Body of pancreas (tissue), 4 donors: ENCODE measurements around the gene PPP5C. TPM values are rescaled to one million over a fixed set of nuclear protein-coding genes. Genes with fewer than 3 reads are reported as not detected.
"Not testable (repeated sequence)": the region's sequence is repeated elsewhere in the genome, so short reads cannot be mapped to it uniquely, and the experiment has no call there.

Source experiments
- ATAC-seq: fragments of 150-250 bp; one replicate; pipeline ENCODE4 v1.9.1; 2016
- DNase-seq, 4 donors: peaks; one replicate each; pipeline ENCODE4 v3.0.0-alpha.2; 2019
- H3K27ac ChIP-seq, 4 donors: fragments of 200-600 bp; sonication (generic); 1 replicate in 3 of 4; 2 replicates in 1 of 4; pipeline versions ENCODE4 v1.5.1 to v1.6.1; 2016 to 2019; ENCODE audit warnings: mild to moderate bottlenecking in 1 of 4, mixed read lengths in 1 of 4, moderate library complexity in 1 of 4
- H3K27me3 ChIP-seq, 2 donors: fragments of 200-600 bp; sonication (generic); one replicate each; pipeline ENCODE4 v1.6.0; 2016; ENCODE audit warnings: mild to moderate bottlenecking in 1 of 2
- H3K36me3 ChIP-seq, 2 donors: fragments of 200-600 bp; sonication (generic); replicated peaks in 1 of 2; 2 replicates each; pipeline ENCODE4 v1.5.1; 2016; ENCODE audit warnings: low read depth in 2 of 2; ENCODE audit not compliant: insufficient read depth in 1 of 2
- H3K4me1 ChIP-seq: fragments of 200-600 bp; sonication (generic); one replicate; pipeline ENCODE4 v1.6.0; 2016
- H3K4me3 ChIP-seq, 2 donors: fragments of 200-600 bp; sonication (generic); 1 replicate in 1 of 2; 2 replicates in 1 of 2; pipeline ENCODE4 v1.5.1; 2016 to 2019
- H3K9me3 ChIP-seq, 3 donors: fragments of 200-600 bp; sonication (generic); 1 replicate in 2 of 3; 2 replicates in 1 of 3; pipeline ENCODE4 v1.5.1; 2016
- POLR2A ChIP-seq, 3 donors: fragments of 450-650 bp; IDR thresholded peaks; one replicate each; pipeline ENCODE4 v1.6.1; 2016; ENCODE audit warnings: antibody characterized with exemption in 3 of 3, mild to moderate bottlenecking in 2 of 3
- WGBS, 2 donors: methylation state at CpG; one replicate each; pipeline ENCODE4 v1.1.5; 2017; 5-methylcytosine and 5-hydroxymethylcytosine counted together
- intact Hi-C: fragments of 100-400 bp; cut with DNase I; formaldehyde crosslinking; loops from one replicate; pipeline ENCODE4 v1.15.1; 2023
- total RNA-seq, 2 donors: library from RNA; depleted of rRNA; stranded (reverse); fragments of >200 nt; gene quantifications; one replicate each; pipeline ENCODE4 v1.1.0, GENCODE V29; 2016
- TF ChIP-seq, protein P1 (sequence below), 7 experiments: fragments of 450-650 bp in 4 of 7; fragments of 200-600 bp in 3 of 7; sonication (generic) in 3 of 7; IDR thresholded peaks; one replicate each; pipeline ENCODE4 v1.5.1; 2016 to 2019; ENCODE audit warnings: antibody characterized with exemption in 7 of 7

PPP5C gene
- total RNA-seq, 2 donors from 2014 or later = 31.1 to 77.5 TPM

DNA sequence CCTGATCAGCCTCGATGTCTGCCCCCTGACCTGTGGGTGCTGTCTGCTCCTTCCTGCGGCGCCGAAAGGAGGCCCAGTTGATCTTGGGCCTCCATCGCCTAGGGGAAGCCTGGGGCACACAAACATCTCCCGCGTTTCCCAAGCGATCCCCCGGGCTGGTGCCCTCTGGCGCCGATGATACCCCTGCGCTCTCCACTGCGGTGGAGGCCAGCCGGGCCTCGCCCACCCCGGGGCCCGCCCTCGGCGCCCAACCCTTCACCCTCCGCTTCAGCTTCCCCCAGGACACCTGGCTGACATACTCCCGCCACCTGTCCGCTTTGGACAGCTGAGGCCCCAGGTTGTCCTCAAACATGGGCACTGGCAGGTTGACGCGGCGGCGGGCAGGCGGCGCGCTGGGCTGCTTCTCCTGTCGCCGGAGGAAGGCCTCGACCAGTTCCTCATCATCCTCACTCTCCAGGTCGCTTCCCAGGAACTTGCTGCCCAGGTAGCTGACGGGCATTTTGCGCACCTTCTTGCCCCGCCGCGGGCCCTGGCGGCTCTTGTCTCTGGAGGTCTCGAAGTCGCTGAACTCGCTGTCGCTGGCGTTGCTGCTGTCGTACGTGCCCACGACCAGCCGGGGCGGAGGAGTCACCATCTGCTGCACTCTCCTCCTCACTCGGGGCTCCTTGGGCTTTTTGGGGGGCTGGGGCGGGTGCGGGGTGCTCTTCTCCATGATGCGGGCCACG is 65.2 kb downstream of the PPP5C start:
- Histone ChIP-seq H3K4me3 (peak overlapping the region; percentile 31 to 83), H3K36me3 (no peaks in the 10 kb centered on the region), H3K27me3 (no peaks in the 10 kb centered on the region), H3K27ac (peak overlapping the region; percentile 39 to 85 (median 82)), H3K4me1 (peaks cover 57% of the 10 kb centered on the region), H3K9me3 (no peaks in the 10 kb centered on the region)
- 6 to 11% methylated on average over 26 to 52 of the region's 54 CpGs for WGBS, 2 donors
- DNase-seq (peak in 2 of 4 donors; percentile 32 to 50), ATAC-seq (no peak)
- TF ChIP-seq, protein P1, sequence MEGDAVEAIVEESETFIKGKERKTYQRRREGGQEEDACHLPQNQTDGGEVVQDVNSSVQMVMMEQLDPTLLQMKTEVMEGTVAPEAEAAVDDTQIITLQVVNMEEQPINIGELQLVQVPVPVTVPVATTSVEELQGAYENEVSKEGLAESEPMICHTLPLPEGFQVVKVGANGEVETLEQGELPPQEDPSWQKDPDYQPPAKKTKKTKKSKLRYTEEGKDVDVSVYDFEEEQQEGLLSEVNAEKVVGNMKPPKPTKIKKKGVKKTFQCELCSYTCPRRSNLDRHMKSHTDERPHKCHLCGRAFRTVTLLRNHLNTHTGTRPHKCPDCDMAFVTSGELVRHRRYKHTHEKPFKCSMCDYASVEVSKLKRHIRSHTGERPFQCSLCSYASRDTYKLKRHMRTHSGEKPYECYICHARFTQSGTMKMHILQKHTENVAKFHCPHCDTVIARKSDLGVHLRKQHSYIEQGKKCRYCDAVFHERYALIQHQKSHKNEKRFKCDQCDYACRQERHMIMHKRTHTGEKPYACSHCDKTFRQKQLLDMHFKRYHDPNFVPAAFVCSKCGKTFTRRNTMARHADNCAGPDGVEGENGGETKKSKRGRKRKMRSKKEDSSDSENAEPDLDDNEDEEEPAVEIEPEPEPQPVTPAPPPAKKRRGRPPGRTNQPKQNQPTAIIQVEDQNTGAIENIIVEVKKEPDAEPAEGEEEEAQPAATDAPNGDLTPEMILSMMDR (IDR thresholded peaks at IDR 0.05) = peak in 1 of 7 experiments; percentile 5
- peak in 1 of 3 donors; percentile 26 for TF ChIP-seq POLR2A (IDR thresholded peaks at IDR 0.05)
- intact Hi-C loops = no loop called here

DNA sequence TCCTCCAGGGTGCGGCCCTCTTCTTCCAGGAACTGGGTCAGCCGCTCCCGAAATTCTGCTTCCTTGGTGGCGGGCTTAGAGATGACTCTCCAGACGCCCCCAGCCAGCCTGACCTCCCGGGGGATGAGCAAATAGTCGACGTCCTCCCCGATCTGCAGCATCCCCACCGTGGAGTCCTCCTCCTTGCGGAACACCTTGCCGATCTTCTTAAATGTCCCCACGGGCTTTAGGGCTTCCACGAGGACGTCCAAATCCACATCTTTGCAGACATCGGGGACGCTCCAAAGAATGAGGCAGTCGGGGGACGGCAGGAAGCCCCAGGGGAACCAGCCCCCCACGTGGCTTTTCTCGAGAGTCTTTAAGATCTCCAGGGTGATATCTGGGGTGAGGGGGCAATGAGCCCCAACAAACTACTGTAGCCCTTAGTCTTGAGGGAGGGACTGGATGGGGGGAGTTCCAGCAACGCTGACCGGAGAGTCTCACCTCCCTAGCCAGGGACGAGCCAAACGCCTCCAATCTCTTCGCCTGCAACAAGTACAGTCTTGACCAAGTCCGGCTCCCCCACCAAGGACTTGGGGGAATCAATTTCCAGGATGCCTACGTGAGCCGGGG is 65.9 kb downstream of the PPP5C start:
- DNase-seq (no peak), ATAC-seq (no peak)
- Histone ChIP-seq H3K27ac (peak overlapping the region; percentile 72 to 85 (median 82)), H3K9me3 (no peaks in the 10 kb centered on the region), H3K4me3 (peak overlapping the region; percentile 31 to 83), H3K36me3 (no peaks in the 10 kb centered on the region), H3K27me3 (no peaks in the 10 kb centered on the region), H3K4me1 (peaks cover 56% of the 10 kb centered on the region)
- intact Hi-C loops = no loop called here
- WGBS, 2 donors = 0 to 2% methylated on average over 23 to 24 of the region's 29 CpGs
- TF ChIP-seq POLR2A (IDR thresholded peaks at IDR 0.05) = no peak
- TF ChIP-seq, protein P1 (IDR thresholded peaks at IDR 0.05) = no peak

DNA sequence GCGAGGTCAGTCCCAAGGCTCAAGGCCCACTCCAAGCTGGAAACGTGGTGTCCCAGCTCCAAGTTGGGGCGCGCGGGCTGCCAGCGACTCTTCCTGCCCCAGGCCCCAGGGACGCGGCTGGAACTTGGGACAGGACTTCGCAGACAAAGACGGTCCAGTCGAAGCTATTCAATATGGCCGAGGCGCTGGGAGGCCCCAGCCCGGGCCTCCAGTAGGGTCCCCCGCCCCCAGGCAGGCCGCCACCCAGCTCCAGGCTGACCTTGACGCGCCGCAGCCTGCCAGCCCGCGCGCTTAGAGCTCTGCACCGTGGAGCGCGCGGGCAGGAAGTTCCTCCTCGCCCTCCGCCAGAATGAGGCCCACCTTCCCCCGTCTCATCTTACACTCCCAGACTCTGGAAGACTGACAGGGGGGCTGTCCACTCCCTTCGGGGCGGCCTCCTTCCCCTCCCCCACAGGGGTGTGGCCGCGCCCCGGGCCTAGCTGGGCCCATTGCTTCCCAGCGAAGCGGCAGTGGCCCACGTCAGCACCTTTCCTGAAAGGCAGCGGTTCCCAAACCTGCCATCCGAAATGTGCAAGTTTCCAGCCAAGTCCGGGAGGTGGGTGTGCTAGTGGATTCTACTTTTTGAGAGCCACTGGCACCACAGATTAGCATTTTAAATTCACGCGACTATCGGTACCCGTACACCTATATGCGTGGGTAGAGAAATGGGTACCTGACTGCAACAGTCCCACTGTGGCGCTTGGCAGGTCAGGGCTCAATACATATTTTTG is 66.6 kb downstream of the PPP5C start, which contains the start of gene CCDC8:
CCDC8 (minus strand) TSS at position 303 of the 770 bp plus-strand sequence. CDS start 754 bp downstream, outside the sequence.
- Histone ChIP-seq H3K4me3 (peak within 1 kb of the TSS; percentile 31 to 83), H3K4me1 (peaks cover 52% of the 10 kb centered on the region), H3K9me3 (no peaks in the 10 kb centered on the region), H3K36me3 (no peaks in the 10 kb centered on the region), H3K27me3 (no peaks in the 10 kb centered on the region), H3K27ac (peak within 1 kb of the TSS; percentile 72 to 85 (median 82))
- TF ChIP-seq, protein P1 (IDR thresholded peaks at IDR 0.05) = no peak
- peak; percentile 86 to 92 (median 91) for TF ChIP-seq POLR2A (IDR thresholded peaks at IDR 0.05)
- peak; percentile 94 for ATAC-seq
- WGBS, 2 donors = 4 to 6% methylated on average over 15 to 46 of the region's 46 CpGs
- intact Hi-C loops = no loop called here
- DNase-seq = peak; percentile 93 to 96 (median 95)

DNA sequence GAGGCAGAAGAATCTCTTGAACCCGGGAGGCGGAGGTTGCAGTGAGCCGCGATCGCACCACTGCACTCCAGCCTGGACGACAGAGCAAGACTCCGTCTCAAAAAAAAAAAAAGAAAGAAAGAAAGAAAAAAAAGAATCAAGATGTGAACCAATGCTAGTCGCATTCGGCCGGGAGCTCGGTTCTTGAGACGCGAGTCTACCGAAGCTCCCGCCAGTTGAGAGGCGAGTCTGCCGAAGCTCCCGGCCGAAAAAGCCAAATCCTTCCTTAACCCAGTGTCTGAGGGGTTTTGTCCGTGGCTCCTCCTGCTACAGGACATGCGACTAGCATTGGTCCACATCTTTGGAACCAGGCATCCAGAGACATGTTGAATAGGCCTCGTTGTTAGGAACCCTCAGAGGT is 68.0 kb downstream of the PPP5C start:
- H3K36me3 ChIP-seq, H3K9me3 ChIP-seq, H3K27ac ChIP-seq, H3K4me3 ChIP-seq, intact Hi-C loops, H3K27me3 ChIP-seq, DNase-seq, ATAC-seq: not testable (repeated sequence)
- H3K4me1 ChIP-seq = peaks cover 44% of the 10 kb centered on the region
- 93 to 95% methylated on average over 16 to 21 of the region's 22 CpGs for WGBS, 2 donors

DNA sequence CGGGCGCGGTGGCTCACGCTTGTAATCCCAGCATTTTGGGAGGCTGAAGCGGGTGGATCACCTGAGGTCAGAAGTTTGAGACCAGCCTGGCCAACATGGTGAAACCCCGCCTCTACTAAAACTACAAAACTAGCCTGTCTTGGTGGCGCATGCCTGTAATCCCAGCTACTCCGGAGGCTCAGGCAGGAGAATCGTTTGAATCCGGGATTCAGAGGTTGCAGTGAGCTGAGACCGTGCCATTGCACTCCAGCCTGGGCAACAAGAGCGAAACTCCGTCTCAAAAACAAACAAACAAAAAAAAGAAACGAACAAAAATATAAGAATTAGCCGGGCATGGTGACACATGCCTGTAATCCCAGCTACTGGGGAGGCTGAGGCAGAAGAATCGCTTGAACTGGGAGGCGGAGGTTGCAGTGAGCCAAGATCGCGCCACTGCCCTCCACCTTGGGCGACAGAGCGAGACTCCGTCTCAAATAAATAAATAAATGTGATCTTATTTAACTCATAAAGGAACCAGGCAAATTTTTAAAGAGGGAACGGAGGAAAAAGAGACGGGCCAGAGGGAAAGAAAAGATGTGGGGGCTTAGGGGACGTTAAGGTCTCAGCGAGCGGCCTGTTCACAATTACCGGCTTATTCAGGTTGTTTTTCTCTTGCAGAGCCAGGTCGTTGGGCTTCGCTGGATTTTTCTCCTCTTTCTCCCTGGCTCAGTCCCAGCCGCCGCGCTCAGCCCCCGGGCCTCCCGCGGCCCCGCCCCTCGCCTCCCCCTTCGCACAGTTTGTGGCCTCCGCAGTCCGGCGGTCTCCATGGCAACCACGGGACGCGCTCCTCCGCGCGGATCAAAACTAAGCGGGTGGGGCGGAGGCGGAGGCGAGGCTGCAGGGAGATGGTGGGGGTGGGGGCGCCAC is 69.2 kb downstream of the PPP5C start:
- Histone ChIP-seq H3K27ac (peak overlapping the region; percentile 7 to 68 (median 60)), H3K4me1 (peaks cover 32% of the 10 kb centered on the region)
- H3K9me3 ChIP-seq, H3K27me3 ChIP-seq, H3K4me3 ChIP-seq, intact Hi-C loops, H3K36me3 ChIP-seq: not testable (repeated sequence)
- 22 to 28% methylated on average over 38 to 53 of the region's 53 CpGs for WGBS, 2 donors
- peak; percentile 91 to 94 (median 91) for DNase-seq
- peak; percentile 57 for ATAC-seq
